ENCODE results near the gene RHOB.

Gene RHOB

GRCh38 chr2:20427931-20428526, 18.8 kb upstream of the RHOB start:
- no peak for DNase-seq (ENCODE audit: low read depth)
- TF ChIP-seq, protein P1, sequence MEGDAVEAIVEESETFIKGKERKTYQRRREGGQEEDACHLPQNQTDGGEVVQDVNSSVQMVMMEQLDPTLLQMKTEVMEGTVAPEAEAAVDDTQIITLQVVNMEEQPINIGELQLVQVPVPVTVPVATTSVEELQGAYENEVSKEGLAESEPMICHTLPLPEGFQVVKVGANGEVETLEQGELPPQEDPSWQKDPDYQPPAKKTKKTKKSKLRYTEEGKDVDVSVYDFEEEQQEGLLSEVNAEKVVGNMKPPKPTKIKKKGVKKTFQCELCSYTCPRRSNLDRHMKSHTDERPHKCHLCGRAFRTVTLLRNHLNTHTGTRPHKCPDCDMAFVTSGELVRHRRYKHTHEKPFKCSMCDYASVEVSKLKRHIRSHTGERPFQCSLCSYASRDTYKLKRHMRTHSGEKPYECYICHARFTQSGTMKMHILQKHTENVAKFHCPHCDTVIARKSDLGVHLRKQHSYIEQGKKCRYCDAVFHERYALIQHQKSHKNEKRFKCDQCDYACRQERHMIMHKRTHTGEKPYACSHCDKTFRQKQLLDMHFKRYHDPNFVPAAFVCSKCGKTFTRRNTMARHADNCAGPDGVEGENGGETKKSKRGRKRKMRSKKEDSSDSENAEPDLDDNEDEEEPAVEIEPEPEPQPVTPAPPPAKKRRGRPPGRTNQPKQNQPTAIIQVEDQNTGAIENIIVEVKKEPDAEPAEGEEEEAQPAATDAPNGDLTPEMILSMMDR (conservative IDR thresholded peaks at IDR 0.05; ENCODE audit: low read length) = no peak
- no peak overlapping the region for H3K4me3 ChIP-seq (ENCODE audit: low read length)

GRCh38 chr2:20428717-20429490, 18.0 kb upstream of the RHOB start:
- no peak for DNase-seq (ENCODE audit: low read depth)
- no peak overlapping the region for H3K4me3 ChIP-seq (ENCODE audit: low read length)
- TF ChIP-seq, protein P1 (conservative IDR thresholded peaks at IDR 0.05; ENCODE audit: low read length) = no peak

- no peak for DNase-seq (ENCODE audit: low read depth)
These were observed 17.3 kb upstream of the RHOB start for GRCh38 chr2:20429528-20429927.

DNA sequence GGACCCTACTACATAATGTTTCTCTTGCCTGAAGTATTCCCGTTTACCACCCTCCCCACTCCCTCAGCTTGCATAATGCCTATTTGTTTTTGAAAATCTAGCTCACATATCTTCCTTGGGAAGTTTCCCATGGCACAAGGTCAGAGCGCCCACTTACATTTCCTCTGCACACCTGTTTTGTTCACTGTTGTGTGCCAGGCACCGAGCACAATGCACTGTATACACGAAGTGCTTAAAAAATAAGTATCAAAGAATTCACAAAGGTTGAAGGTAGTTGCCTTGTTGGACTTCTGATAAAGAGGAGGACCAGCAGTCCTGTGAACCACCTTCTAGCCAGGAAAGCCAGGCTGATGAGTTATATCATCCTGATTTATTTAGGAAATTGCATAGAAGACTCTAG, 16.8 kb upstream of the RHOB start:
- TF ChIP-seq, protein P1 (conservative IDR thresholded peaks at IDR 0.05; ENCODE audit: low read length) = no peak
- DNase-seq (ENCODE audit: low read depth) = no peak
- H3K4me3 ChIP-seq (ENCODE audit: low read length) = no peak overlapping the region

More at GRCh38 chr2:20429528-20429927, 17.3 kb upstream of the RHOB start:
- no peak overlapping the region for H3K4me3 ChIP-seq (ENCODE audit: low read length)
- TF ChIP-seq, protein P1 (conservative IDR thresholded peaks at IDR 0.05; ENCODE audit: low read length) = no peak

DNA sequence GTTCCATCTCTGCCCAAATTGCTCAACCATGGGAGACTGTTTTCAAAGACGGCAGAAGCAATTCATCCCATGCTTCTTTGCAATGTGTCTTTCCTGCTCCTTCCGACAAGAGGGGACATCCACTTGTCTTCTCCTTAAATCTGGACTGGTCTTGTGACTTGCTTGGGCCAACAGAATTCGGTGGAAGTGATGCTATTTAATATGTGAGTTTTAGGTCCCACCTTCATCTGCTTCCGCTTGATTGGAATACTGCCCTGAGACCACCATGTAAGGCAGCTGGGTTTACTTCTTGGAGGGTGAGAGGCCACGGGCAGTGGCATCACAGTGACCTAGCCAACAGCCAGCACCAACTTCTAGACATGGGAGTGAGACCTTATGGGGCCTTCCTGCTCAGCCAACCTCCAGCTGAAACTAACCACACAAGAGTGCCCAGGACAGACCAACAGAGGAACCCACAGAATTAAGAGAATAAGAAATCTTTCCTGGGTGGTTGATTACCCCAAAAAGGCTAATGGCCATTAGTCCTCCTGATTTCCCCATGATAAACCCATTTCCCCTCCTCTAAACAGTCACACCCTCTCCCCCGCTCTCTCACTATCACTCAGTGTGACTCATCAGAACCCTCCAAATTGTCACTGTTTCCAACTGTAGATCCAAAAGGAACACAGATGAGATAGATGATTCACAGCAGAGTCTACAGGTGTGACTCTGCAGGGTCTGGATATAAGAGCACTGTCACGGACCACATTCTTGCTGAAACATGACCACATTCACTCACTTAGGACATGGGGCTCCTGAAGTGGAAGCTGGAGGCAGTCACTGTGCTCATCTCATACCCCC, 16.2 kb upstream of the RHOB start:
- no peak overlapping the region for H3K4me3 ChIP-seq (ENCODE audit: low read length)
- DNase-seq (ENCODE audit: low read depth) = no peak
- TF ChIP-seq, protein P1 (conservative IDR thresholded peaks at IDR 0.05; ENCODE audit: low read length) = no peak

- DNase-seq (ENCODE audit: low read depth) = no peak
- TF ChIP-seq, protein P1 (conservative IDR thresholded peaks at IDR 0.05; ENCODE audit: low read length) = no peak
- no peak overlapping the region for H3K4me3 ChIP-seq (ENCODE audit: low read length)
These were observed 15.6 kb upstream of the RHOB start for GRCh38 chr2:20431301-20431698.

Measured in AG10803 (cell line).